HEK293 (cell line): ENCODE measurements around the gene RBM18.

ENCODE experiments used
- HOXA7 ChIP-seq: sonication (generic); formaldehyde crosslinking; IDR thresholded peaks from 2 replicates; pipeline ENCODE4 v1.8.1; 2022; ENCODE audit warnings: missing genetic modification reagents, borderline replicate concordance
- HOXD13 ChIP-seq: sonication (generic); formaldehyde crosslinking; IDR thresholded peaks from 2 replicates; pipeline ENCODE4 v1.8.0; 2022; ENCODE audit warnings: missing genetic modification reagents, borderline replicate concordance
- KLF16 ChIP-seq: fragments of 450-650 bp; formaldehyde crosslinking; IDR thresholded peaks from 2 replicates; pipeline ENCODE4 v1.5.1; 2017; ENCODE audit warnings: missing biosample characterization, missing genetic modification characterization
- YY1 ChIP-seq: fragments of 450-650 bp; formaldehyde crosslinking; IDR thresholded peaks from 2 replicates; pipeline ENCODE4 v1.5.1; 2018; ENCODE audit warnings: missing biosample characterization, missing genetic modification characterization
- ZBTB17 ChIP-seq: fragments of 450-650 bp; formaldehyde crosslinking; IDR thresholded peaks from 2 replicates; pipeline ENCODE4 v1.5.1; 2016; ENCODE audit warnings: missing biosample characterization, missing genetic modification characterization
- ZBTB8A ChIP-seq: fragments of 450-650 bp; formaldehyde crosslinking; IDR thresholded peaks from 2 replicates; pipeline ENCODE4 v1.5.1; 2016; ENCODE audit warnings: missing biosample characterization, missing genetic modification characterization
- ZNF140 ChIP-seq: fragments of 450-650 bp; formaldehyde crosslinking; IDR thresholded peaks from 2 replicates; pipeline ENCODE4 v1.5.1; 2016; ENCODE audit warnings: missing biosample characterization, missing genetic modification characterization
- ZNF184 ChIP-seq: fragments of 450-650 bp; IDR thresholded peaks from 2 replicates; pipeline ENCODE4 v1.5.1; 2018; ENCODE audit warnings: missing biosample characterization, mild to moderate bottlenecking, missing genetic modification characterization
- ZNF274 ChIP-seq, 2 experiments: fragments of 200-500 bp in 1 of 2; fragments of 450-650 bp in 1 of 2; sonication (Bioruptor generic) in 1 of 2; formaldehyde crosslinking in 1 of 2; IDR thresholded peaks; 2 replicates each; pipeline versions ENCODE4 v1.5.1 to v1.6.1; 2014 to 2016; ENCODE audit warnings: borderline replicate concordance in 1 of 2, inconsistent platforms in 1 of 2, low read length in 1 of 2, missing biosample characterization in 1 of 2, missing genetic modification characterization in 1 of 2
- ZNF677 ChIP-seq: fragments of 450-650 bp; IDR thresholded peaks from 2 replicates; pipeline ENCODE4 v1.5.0; 2018; ENCODE audit warnings: missing biosample characterization, mild to moderate bottlenecking, missing genetic modification characterization, moderate library complexity
- TF ChIP-seq, protein P1 (sequence below): fragments of 450-650 bp; formaldehyde crosslinking; IDR thresholded peaks from 2 replicates; pipeline ENCODE4 v1.5.1; 2016; ENCODE audit warnings: missing biosample characterization, missing genetic modification characterization
- TF ChIP-seq, protein P2 (sequence below): fragments of 450-650 bp; formaldehyde crosslinking; IDR thresholded peaks from 2 replicates; pipeline ENCODE4 v1.5.1; 2016; ENCODE audit warnings: missing biosample characterization, missing genetic modification characterization
- TF ChIP-seq, protein P3 (sequence below): fragments of 450-650 bp; formaldehyde crosslinking; IDR thresholded peaks from 2 replicates; pipeline ENCODE4 v1.5.1; 2016; ENCODE audit warnings: missing biosample characterization, missing genetic modification characterization

DNA sequence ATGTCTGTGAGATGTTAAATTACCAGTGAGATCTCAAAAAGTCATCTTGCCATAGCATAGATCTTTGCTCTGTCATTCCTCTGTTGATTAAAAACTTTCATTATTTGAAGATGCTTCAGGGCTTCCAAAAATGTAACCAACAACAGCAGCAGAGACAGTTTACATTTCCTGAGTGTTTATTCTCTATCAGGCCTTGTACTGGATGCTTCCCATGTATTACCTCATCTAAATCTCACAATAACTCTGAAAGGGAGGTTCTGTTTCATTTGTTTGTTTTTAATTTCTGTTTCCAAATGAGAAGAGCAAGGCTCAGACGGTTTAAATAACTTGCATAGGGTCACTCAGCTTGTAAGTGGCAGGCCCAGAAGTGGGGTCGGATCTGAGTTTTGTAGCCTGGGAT lies 45.2 kb upstream of the RBM18 start:
- TF ChIP-seq ZBTB17 (tag by site-specific recombination): no peak
- TF ChIP-seq, protein P1, sequence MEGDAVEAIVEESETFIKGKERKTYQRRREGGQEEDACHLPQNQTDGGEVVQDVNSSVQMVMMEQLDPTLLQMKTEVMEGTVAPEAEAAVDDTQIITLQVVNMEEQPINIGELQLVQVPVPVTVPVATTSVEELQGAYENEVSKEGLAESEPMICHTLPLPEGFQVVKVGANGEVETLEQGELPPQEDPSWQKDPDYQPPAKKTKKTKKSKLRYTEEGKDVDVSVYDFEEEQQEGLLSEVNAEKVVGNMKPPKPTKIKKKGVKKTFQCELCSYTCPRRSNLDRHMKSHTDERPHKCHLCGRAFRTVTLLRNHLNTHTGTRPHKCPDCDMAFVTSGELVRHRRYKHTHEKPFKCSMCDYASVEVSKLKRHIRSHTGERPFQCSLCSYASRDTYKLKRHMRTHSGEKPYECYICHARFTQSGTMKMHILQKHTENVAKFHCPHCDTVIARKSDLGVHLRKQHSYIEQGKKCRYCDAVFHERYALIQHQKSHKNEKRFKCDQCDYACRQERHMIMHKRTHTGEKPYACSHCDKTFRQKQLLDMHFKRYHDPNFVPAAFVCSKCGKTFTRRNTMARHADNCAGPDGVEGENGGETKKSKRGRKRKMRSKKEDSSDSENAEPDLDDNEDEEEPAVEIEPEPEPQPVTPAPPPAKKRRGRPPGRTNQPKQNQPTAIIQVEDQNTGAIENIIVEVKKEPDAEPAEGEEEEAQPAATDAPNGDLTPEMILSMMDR (tag by site-specific recombination): no peak
- TF ChIP-seq KLF16: no peak
- TF ChIP-seq YY1 (tag by site-specific recombination): no peak
- TF ChIP-seq ZNF677 (tag by site-specific recombination): no peak
- TF ChIP-seq ZNF140 (tag by site-specific recombination): no peak
- TF ChIP-seq ZBTB8A (tag by site-specific recombination): no peak
- no peak for TF ChIP-seq ZNF184 (tag by site-specific recombination)
- TF ChIP-seq, protein P2, sequence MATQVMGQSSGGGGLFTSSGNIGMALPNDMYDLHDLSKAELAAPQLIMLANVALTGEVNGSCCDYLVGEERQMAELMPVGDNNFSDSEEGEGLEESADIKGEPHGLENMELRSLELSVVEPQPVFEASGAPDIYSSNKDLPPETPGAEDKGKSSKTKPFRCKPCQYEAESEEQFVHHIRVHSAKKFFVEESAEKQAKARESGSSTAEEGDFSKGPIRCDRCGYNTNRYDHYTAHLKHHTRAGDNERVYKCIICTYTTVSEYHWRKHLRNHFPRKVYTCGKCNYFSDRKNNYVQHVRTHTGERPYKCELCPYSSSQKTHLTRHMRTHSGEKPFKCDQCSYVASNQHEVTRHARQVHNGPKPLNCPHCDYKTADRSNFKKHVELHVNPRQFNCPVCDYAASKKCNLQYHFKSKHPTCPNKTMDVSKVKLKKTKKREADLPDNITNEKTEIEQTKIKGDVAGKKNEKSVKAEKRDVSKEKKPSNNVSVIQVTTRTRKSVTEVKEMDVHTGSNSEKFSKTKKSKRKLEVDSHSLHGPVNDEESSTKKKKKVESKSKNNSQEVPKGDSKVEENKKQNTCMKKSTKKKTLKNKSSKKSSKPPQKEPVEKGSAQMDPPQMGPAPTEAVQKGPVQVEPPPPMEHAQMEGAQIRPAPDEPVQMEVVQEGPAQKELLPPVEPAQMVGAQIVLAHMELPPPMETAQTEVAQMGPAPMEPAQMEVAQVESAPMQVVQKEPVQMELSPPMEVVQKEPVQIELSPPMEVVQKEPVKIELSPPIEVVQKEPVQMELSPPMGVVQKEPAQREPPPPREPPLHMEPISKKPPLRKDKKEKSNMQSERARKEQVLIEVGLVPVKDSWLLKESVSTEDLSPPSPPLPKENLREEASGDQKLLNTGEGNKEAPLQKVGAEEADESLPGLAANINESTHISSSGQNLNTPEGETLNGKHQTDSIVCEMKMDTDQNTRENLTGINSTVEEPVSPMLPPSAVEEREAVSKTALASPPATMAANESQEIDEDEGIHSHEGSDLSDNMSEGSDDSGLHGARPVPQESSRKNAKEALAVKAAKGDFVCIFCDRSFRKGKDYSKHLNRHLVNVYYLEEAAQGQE (tag by site-specific recombination): no peak
- TF ChIP-seq ZNF274 (IDR thresholded peaks at IDR 0.05; ENCODE audit: low read length): no peak
- TF ChIP-seq ZNF274 (tag by site-specific recombination; IDR thresholded peaks at IDR 0.05; ENCODE audit: borderline replicate concordance): no peak
- TF ChIP-seq HOXD13 (CRISPR knock-in tag): no peak
- TF ChIP-seq, protein P3, sequence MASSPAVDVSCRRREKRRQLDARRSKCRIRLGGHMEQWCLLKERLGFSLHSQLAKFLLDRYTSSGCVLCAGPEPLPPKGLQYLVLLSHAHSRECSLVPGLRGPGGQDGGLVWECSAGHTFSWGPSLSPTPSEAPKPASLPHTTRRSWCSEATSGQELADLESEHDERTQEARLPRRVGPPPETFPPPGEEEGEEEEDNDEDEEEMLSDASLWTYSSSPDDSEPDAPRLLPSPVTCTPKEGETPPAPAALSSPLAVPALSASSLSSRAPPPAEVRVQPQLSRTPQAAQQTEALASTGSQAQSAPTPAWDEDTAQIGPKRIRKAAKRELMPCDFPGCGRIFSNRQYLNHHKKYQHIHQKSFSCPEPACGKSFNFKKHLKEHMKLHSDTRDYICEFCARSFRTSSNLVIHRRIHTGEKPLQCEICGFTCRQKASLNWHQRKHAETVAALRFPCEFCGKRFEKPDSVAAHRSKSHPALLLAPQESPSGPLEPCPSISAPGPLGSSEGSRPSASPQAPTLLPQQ: no peak
- no peak for TF ChIP-seq HOXA7 (CRISPR knock-in tag)
